Peyer's patch (tissue), 4 donors: ENCODE data around the gene PDCD6IP. TPM values are rescaled to one million over a fixed set of nuclear protein-coding genes. Genes with fewer than 3 reads are reported as not detected.

Source experiments
- DNase-seq, 3 donors: peaks; one replicate each; pipeline ENCODE4 v3.0.0-alpha.2; 2017 to 2019
- H3K27ac ChIP-seq, 4 donors: fragments of 200-600 bp; sonication (generic); one replicate each; pipeline ENCODE4 v1.5.1; 2016 to 2019
- H3K27me3 ChIP-seq, 2 donors: fragments of 200-600 bp; sonication (generic); one replicate each; pipeline ENCODE4 v1.5.1; 2019
- H3K36me3 ChIP-seq, 3 donors: fragments of 200-600 bp; sonication (generic); one replicate each; pipeline ENCODE4 v1.5.1; 2016 to 2019
- H3K4me1 ChIP-seq, 4 donors: fragments of 200-600 bp; sonication (generic); one replicate each; pipeline ENCODE4 v1.5.1; 2016 to 2019
- H3K4me3 ChIP-seq, 4 donors: fragments of 200-600 bp; sonication (generic); 1 replicate in 3 of 4; 2 replicates in 1 of 4; pipeline ENCODE4 v1.5.1; 2016 to 2019; ENCODE audit warnings: mild to moderate bottlenecking in 1 of 4
- H3K9me3 ChIP-seq, 4 donors: fragments of 200-600 bp; sonication (generic); one replicate each; pipeline ENCODE4 v1.5.1; 2016 to 2019; ENCODE audit warnings: mild to moderate bottlenecking in 1 of 4
- POLR2A ChIP-seq, 2 donors: fragments of 450-650 bp; IDR thresholded peaks; one replicate each; pipeline ENCODE4 v1.5.1; 2017; ENCODE audit warnings: antibody characterized with exemption in 2 of 2, mild to moderate bottlenecking in 2 of 2, moderate library complexity in 2 of 2
- total RNA-seq, 4 donors: library from RNA; depleted of rRNA; stranded (reverse); fragments of >200 nt; gene quantifications; one replicate each; pipeline ENCODE4 v1.1.0, GENCODE V29; 2016
- TF ChIP-seq, protein P1 (sequence below), 6 experiments: fragments of 450-650 bp in 4 of 6; fragments of 200-600 bp in 2 of 6; sonication (generic) in 1 of 6; IDR thresholded peaks; one replicate each; pipeline ENCODE4 v1.5.1; 2017 to 2019; ENCODE audit warnings: antibody characterized with exemption in 6 of 6, mild to moderate bottlenecking in 3 of 6, moderate library complexity in 1 of 6

Gene PDCD6IP
- total RNA-seq, 4 donors from 2014 or later: 49.5 to 151 (median 136) TPM

- no peak overlapping the region for H3K27ac ChIP-seq
- H3K4me1 ChIP-seq: no peaks in the 10 kb centered on the region
- no peaks in the 10 kb centered on the region for H3K27me3 ChIP-seq
- H3K4me3 ChIP-seq: no peak overlapping the region
- H3K9me3 ChIP-seq: no peaks in the 10 kb centered on the region
- no peak for TF ChIP-seq POLR2A (IDR thresholded peaks at IDR 0.05)
- TF ChIP-seq, protein P1, sequence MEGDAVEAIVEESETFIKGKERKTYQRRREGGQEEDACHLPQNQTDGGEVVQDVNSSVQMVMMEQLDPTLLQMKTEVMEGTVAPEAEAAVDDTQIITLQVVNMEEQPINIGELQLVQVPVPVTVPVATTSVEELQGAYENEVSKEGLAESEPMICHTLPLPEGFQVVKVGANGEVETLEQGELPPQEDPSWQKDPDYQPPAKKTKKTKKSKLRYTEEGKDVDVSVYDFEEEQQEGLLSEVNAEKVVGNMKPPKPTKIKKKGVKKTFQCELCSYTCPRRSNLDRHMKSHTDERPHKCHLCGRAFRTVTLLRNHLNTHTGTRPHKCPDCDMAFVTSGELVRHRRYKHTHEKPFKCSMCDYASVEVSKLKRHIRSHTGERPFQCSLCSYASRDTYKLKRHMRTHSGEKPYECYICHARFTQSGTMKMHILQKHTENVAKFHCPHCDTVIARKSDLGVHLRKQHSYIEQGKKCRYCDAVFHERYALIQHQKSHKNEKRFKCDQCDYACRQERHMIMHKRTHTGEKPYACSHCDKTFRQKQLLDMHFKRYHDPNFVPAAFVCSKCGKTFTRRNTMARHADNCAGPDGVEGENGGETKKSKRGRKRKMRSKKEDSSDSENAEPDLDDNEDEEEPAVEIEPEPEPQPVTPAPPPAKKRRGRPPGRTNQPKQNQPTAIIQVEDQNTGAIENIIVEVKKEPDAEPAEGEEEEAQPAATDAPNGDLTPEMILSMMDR (IDR thresholded peaks at IDR 0.05): no peak
- DNase-seq: no peak
- no peaks in the 10 kb centered on the region for H3K36me3 ChIP-seq
Measured at GRCh38 chr3:33885496-33885895, 87.1 kb downstream of the PDCD6IP start.

GRCh38 chr3:33886015-33886414, 87.6 kb downstream of the PDCD6IP start:
- H3K4me3 ChIP-seq: no peak overlapping the region
- no peaks in the 10 kb centered on the region for H3K36me3 ChIP-seq
- H3K27me3 ChIP-seq: no peaks in the 10 kb centered on the region
- no peak for DNase-seq
- no peaks in the 10 kb centered on the region for H3K9me3 ChIP-seq
- H3K27ac ChIP-seq: no peak overlapping the region
- no peaks in the 10 kb centered on the region for H3K4me1 ChIP-seq
- TF ChIP-seq, protein P1 (IDR thresholded peaks at IDR 0.05): no peak
- no peak for TF ChIP-seq POLR2A (IDR thresholded peaks at IDR 0.05)

GRCh38 chr3:33887478-33887877, 89.0 kb downstream of the PDCD6IP start:
- no peak overlapping the region for H3K4me3 ChIP-seq
- H3K36me3 ChIP-seq: no peaks in the 10 kb centered on the region
- no peaks in the 10 kb centered on the region for H3K9me3 ChIP-seq
- no peak for TF ChIP-seq POLR2A (IDR thresholded peaks at IDR 0.05)
- TF ChIP-seq, protein P1 (IDR thresholded peaks at IDR 0.05): no peak
- H3K4me1 ChIP-seq: no peaks in the 10 kb centered on the region
- H3K27me3 ChIP-seq: no peaks in the 10 kb centered on the region
- no peak overlapping the region for H3K27ac ChIP-seq
- DNase-seq: no peak

- Histone ChIP-seq H3K4me1 (no peaks in the 10 kb centered on the region), H3K9me3 (no peaks in the 10 kb centered on the region), H3K36me3 (no peaks in the 10 kb centered on the region), H3K27ac (no peak overlapping the region), H3K4me3 (no peak overlapping the region), H3K27me3 (no peaks in the 10 kb centered on the region)
- TF ChIP-seq, protein P1 (IDR thresholded peaks at IDR 0.05): no peak
- no peak for TF ChIP-seq POLR2A (IDR thresholded peaks at IDR 0.05)
- no peak for DNase-seq
Measured at GRCh38 chr3:33889394-33890039, 91.1 kb downstream of the PDCD6IP start.

DNA sequence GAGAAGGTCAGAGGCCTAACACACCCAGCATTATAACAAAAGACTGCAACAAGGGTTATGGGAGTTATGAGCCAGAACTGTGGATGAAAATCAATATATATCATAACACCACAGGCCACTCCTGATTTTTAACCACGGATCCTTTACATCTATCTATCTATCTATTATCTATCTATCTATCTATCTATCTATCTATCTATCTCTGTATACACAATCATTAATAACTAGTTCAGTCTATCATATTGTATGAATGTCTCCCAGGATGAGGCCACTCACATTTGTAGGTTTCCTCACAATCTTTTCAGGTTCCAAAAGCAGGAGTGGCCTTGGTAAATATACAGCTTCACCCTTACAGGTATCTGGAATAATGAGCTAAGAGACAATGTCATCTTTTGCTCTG, 94.2 kb downstream of the PDCD6IP start:
- H3K27me3 ChIP-seq: no peaks in the 10 kb centered on the region
- H3K27ac ChIP-seq: no peak overlapping the region
- H3K4me3 ChIP-seq: no peak overlapping the region
- no peak for TF ChIP-seq POLR2A (IDR thresholded peaks at IDR 0.05)
- TF ChIP-seq, protein P1 (IDR thresholded peaks at IDR 0.05): no peak
- H3K9me3 ChIP-seq: no peaks in the 10 kb centered on the region
- no peaks in the 10 kb centered on the region for H3K4me1 ChIP-seq
- DNase-seq: no peak
- no peaks in the 10 kb centered on the region for H3K36me3 ChIP-seq

- no peaks in the 10 kb centered on the region for H3K9me3 ChIP-seq
- no peak for TF ChIP-seq POLR2A (IDR thresholded peaks at IDR 0.05)
- TF ChIP-seq, protein P1 (IDR thresholded peaks at IDR 0.05): no peak
- DNase-seq: no peak
- no peaks in the 10 kb centered on the region for H3K4me1 ChIP-seq
- H3K27ac ChIP-seq: no peak overlapping the region
- no peaks in the 10 kb centered on the region for H3K27me3 ChIP-seq
- H3K4me3 ChIP-seq: no peak overlapping the region
- no peaks in the 10 kb centered on the region for H3K36me3 ChIP-seq
Measured at GRCh38 chr3:33895658-33896057, 97.2 kb downstream of the PDCD6IP start.
